HCT116 (cell line): Measurements from ENCODE around the gene TMEM141.

Source experiments
- CBX3 ChIP-seq: IDR thresholded peaks from 2 replicates; pipeline ENCODE4 v1.6.1; 2012; ENCODE audit warnings: low read depth
- CTCF ChIP-seq, 3 experiments: fragments of 200-600 bp in 1 of 3; sonication (generic) in 1 of 3; IDR thresholded peaks in 2 of 3; conservative IDR thresholded peaks in 1 of 3; 2 replicates each; pipeline ENCODE4 v1.5.1; 2012 to 2017; ENCODE audit warnings: low read depth in 2 of 3, low read length in 2 of 3, antibody characterized with exemption in 1 of 3, borderline replicate concordance in 1 of 3, control low read depth in 1 of 3, mild to moderate bottlenecking in 1 of 3, mixed read lengths in 1 of 3, mixed run types in 1 of 3, moderate library complexity in 1 of 3; ENCODE audit not compliant: insufficient read depth in 1 of 3
- EZH2 ChIP-seq: fragments of 200-600 bp; sonication (generic); IDR thresholded peaks from 2 replicates; pipeline ENCODE4 v1.6.1; 2017; ENCODE audit warnings: antibody characterized with exemption, mixed run types
- EZH2phosphoT487 ChIP-seq: fragments of 200-600 bp; IDR thresholded peaks from 2 replicates; pipeline ENCODE4 v1.6.1; 2018; ENCODE audit warnings: antibody characterized with exemption, borderline replicate concordance
- FOSL1 ChIP-seq: IDR thresholded peaks from 2 replicates; pipeline ENCODE4 v1.6.1; 2012; ENCODE audit warnings: low read depth
- POLR2A ChIP-seq: IDR thresholded peaks from 2 replicates; pipeline ENCODE4 v1.7.0; 2011; ENCODE audit warnings: borderline replicate concordance; ENCODE audit not compliant: insufficient read depth, insufficient read length; ENCODE audit errors: extremely low read depth
- POLR2AphosphoS5 ChIP-seq: IDR thresholded peaks from 2 replicates; pipeline ENCODE4 v1.6.1; 2011; ENCODE audit warnings: mild to moderate bottlenecking, low read depth, low read length, moderate library complexity
- RAD21 ChIP-seq: IDR thresholded peaks from 2 replicates; pipeline ENCODE4 v1.6.1; 2012; ENCODE audit warnings: low read depth, mild to moderate bottlenecking
- REST ChIP-seq: IDR thresholded peaks from 2 replicates; pipeline ENCODE4 v1.6.1; 2012; ENCODE audit warnings: low read depth
- SP1 ChIP-seq: IDR thresholded peaks from 2 replicates; pipeline ENCODE4 v1.6.1; 2012; ENCODE audit warnings: low read depth
- SRF ChIP-seq: IDR thresholded peaks from 2 replicates; pipeline ENCODE4 v1.6.1; 2012; ENCODE audit warnings: low read depth
- YY1 ChIP-seq: IDR thresholded peaks from 2 replicates; pipeline ENCODE4 v1.6.1; 2011; ENCODE audit warnings: low read length, low read depth, moderate library complexity, mild to moderate bottlenecking; ENCODE audit not compliant: insufficient replicate concordance; ENCODE audit errors: extremely low read depth

- TF ChIP-seq POLR2AphosphoS5: no peak
- no peak for TF ChIP-seq CTCF (IDR thresholded peaks at IDR 0.05 in 2 of 3, conservative IDR thresholded peaks at IDR 0.05 in 1 of 3; ENCODE audit: borderline replicate concordance in 1 of 3, insufficient read depth in 1 of 3, low read depth in 2 of 3, low read length in 2 of 3)
- TF ChIP-seq RAD21: no peak
- TF ChIP-seq REST: no peak
- no peak for TF ChIP-seq POLR2A
- no peak for TF ChIP-seq EZH2
- TF ChIP-seq SRF: no peak
- no peak for TF ChIP-seq YY1
- TF ChIP-seq SP1: no peak
- TF ChIP-seq FOSL1: no peak
- TF ChIP-seq CBX3: no peak
- no peak for TF ChIP-seq EZH2phosphoT487
These were observed 3.3 kb downstream of the TMEM141 start for GRCh38 chr9:136794281-136794999.
